HL-60 (cell line): ENCODE data around the gene LILRA6.

Experiments
- DNase-seq, 2 experiments: peaks; one replicate each; pipeline ENCODE4 v3.0.0-alpha.2; 2010 to 2020; ENCODE audit warnings: low read depth in 1 of 2, low spot score in 1 of 2
- H3K27ac ChIP-seq: fragments of 250-450 bp; sonication (Bioruptor Pico); replicated peaks from 2 replicates; pipeline ENCODE4 v1.5.1; 2020; ENCODE audit warnings: mild to moderate bottlenecking, moderate library complexity
- H3K27me3 ChIP-seq: fragments of 250-450 bp; sonication (Bioruptor Pico); 2 replicates; pipeline ENCODE4 v1.5.1; 2021; ENCODE audit warnings: mild to moderate bottlenecking, moderate library complexity; ENCODE audit not compliant: insufficient read depth, poor library complexity, severe bottlenecking
- H3K4me3 ChIP-seq: replicated peaks from 2 replicates; pipeline ENCODE4 v1.5.1; 2011; ENCODE audit warnings: mild to moderate bottlenecking, control low read depth, low read length; ENCODE audit not compliant: insufficient read depth
- GABPA ChIP-seq: IDR thresholded peaks from 2 replicates; pipeline ENCODE4 v1.6.1; 2012; ENCODE audit warnings: low read depth
- POLR2AphosphoS5 ChIP-seq: IDR thresholded peaks from 2 replicates; pipeline ENCODE4 v1.6.1; 2012; ENCODE audit warnings: low read depth
- SPI1 ChIP-seq: IDR thresholded peaks from 2 replicates; pipeline ENCODE4 v1.6.1; 2012; ENCODE audit warnings: low read depth, mild to moderate bottlenecking, borderline replicate concordance
- TF ChIP-seq, protein P1 (sequence below): IDR thresholded peaks from one replicate; pipeline ENCODE4 v1.5.1; 2011; ENCODE audit warnings: low read length, control low read depth, inconsistent platforms; ENCODE audit not compliant: insufficient read depth
- TF ChIP-seq, protein P2 (sequence below): IDR thresholded peaks from 2 replicates; pipeline ENCODE4 v1.6.1; 2012; ENCODE audit warnings: low read depth; ENCODE audit not compliant: insufficient replicate concordance

The LILRA6 gene

DNA sequence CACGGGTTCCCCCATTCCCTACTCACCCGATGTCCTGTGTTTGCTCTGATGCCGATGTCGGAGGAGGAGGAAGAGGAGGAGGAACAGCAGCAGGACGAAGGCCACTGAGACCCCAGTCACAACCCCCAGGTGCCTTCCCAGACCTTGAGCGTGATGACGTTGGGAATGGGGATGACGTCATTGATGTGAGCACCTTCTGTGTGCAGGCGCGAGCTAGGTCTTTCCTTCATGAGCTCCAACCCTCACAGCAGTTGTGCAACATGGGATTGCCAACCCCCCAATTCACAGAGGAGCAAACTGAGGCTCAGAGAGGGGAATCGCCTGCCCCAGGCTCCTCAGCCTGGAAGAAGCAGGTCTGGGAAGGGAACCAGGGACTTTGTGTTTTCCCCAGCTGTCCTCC is 10.3 kb upstream of the LILRA6 start:
- DNase-seq, result no peak
- Histone ChIP-seq H3K27me3 (peaks cover 23% of the 10 kb centered on the region), H3K4me3 (no peak overlapping the region), H3K27ac (no peak overlapping the region)
- TF ChIP-seq, protein P1, sequence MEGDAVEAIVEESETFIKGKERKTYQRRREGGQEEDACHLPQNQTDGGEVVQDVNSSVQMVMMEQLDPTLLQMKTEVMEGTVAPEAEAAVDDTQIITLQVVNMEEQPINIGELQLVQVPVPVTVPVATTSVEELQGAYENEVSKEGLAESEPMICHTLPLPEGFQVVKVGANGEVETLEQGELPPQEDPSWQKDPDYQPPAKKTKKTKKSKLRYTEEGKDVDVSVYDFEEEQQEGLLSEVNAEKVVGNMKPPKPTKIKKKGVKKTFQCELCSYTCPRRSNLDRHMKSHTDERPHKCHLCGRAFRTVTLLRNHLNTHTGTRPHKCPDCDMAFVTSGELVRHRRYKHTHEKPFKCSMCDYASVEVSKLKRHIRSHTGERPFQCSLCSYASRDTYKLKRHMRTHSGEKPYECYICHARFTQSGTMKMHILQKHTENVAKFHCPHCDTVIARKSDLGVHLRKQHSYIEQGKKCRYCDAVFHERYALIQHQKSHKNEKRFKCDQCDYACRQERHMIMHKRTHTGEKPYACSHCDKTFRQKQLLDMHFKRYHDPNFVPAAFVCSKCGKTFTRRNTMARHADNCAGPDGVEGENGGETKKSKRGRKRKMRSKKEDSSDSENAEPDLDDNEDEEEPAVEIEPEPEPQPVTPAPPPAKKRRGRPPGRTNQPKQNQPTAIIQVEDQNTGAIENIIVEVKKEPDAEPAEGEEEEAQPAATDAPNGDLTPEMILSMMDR, result no peak

DNA sequence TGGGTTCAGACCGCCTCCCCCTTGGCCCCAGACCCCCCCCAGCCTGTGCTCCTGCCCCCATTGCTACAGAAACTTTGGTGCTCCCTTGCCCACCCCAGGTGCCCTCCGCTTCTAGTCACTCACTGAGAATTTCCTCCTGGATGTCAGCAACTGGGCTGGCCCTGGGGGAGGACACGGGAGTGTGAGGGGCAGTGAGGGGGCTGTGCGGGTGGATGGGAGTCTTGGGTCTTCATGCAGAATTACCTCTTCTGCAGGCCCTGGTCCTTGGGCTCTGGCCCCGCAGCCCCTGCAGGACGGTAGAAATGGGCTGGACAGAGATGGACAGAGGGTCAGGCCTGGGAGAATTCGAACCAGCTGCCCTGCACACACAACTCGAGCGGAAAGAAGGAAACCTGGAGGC is 9.7 kb upstream of the LILRA6 start:
- TF ChIP-seq, protein P1, result no peak
- TF ChIP-seq POLR2AphosphoS5 (no peak), SPI1 (no peak), GABPA (no peak)
- TF ChIP-seq, protein P2, sequence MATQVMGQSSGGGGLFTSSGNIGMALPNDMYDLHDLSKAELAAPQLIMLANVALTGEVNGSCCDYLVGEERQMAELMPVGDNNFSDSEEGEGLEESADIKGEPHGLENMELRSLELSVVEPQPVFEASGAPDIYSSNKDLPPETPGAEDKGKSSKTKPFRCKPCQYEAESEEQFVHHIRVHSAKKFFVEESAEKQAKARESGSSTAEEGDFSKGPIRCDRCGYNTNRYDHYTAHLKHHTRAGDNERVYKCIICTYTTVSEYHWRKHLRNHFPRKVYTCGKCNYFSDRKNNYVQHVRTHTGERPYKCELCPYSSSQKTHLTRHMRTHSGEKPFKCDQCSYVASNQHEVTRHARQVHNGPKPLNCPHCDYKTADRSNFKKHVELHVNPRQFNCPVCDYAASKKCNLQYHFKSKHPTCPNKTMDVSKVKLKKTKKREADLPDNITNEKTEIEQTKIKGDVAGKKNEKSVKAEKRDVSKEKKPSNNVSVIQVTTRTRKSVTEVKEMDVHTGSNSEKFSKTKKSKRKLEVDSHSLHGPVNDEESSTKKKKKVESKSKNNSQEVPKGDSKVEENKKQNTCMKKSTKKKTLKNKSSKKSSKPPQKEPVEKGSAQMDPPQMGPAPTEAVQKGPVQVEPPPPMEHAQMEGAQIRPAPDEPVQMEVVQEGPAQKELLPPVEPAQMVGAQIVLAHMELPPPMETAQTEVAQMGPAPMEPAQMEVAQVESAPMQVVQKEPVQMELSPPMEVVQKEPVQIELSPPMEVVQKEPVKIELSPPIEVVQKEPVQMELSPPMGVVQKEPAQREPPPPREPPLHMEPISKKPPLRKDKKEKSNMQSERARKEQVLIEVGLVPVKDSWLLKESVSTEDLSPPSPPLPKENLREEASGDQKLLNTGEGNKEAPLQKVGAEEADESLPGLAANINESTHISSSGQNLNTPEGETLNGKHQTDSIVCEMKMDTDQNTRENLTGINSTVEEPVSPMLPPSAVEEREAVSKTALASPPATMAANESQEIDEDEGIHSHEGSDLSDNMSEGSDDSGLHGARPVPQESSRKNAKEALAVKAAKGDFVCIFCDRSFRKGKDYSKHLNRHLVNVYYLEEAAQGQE, result no peak
- no peak overlapping the region for H3K4me3 ChIP-seq
- DNase-seq, result no peak
- peaks cover 19% of the 10 kb centered on the region for H3K27me3 ChIP-seq
- H3K27ac ChIP-seq, result no peak overlapping the region

DNA sequence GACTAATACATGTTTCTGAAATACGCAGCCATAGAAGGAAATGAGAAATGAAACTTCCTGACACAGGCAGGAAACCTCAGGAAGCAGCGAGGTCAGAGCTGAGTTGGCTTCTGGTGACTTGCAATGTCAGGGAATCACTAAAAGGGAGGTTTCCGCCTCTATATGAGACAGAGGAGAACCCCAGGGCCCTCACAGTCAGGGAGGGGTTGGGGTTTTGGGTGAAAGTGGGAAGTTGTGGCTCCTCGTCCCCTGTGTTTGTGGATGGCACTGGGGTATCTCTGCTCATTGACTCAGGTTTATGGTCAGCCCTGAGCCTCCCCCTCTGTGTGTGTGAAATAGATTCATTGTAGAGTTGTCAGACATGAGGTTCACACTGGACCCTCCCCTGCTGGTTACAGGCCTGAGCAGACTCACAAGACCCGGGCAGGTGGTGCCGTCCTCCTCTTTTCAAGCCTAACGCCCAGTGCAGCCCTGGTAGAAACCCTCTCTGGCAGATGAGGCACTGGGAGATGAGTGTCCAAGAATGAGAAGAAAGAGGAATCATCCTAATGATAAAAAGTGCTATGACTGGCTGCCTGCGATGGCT is 5.5 kb upstream of the LILRA6 start:
- H3K4me3 ChIP-seq, result no peak overlapping the region
- peaks cover 6% of the 10 kb centered on the region for H3K27me3 ChIP-seq
- no peak overlapping the region for H3K27ac ChIP-seq
- peak; percentile 24 to 63 for DNase-seq
- TF ChIP-seq, protein P1, result no peak
- no peak for TF ChIP-seq SPI1
- TF ChIP-seq, protein P2, result no peak
- TF ChIP-seq GABPA, result no peak
- TF ChIP-seq POLR2AphosphoS5, result no peak
